ENCODE data around the gene DEK.

The DEK gene

DNA sequence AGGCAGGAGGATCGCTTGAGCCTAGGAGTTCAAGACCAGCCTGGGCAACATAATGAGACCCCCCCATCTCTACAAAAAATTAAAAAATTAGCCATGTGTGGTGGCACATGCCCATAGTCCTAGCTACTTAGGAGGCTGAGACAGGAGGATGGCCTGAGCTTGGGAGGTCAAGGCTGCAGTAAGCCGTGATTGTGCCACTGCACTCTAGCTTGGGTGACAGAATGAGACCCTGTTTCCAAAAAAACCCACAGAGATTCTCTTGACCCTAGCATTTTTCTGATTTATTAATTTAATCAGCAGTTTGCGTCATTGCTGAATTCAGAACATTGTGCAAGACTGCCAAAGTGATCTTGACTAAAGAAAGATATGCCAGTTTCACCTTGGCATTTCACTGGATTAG is 72.3 kb downstream of the DEK start:
- TF ChIP-seq, protein P1, sequence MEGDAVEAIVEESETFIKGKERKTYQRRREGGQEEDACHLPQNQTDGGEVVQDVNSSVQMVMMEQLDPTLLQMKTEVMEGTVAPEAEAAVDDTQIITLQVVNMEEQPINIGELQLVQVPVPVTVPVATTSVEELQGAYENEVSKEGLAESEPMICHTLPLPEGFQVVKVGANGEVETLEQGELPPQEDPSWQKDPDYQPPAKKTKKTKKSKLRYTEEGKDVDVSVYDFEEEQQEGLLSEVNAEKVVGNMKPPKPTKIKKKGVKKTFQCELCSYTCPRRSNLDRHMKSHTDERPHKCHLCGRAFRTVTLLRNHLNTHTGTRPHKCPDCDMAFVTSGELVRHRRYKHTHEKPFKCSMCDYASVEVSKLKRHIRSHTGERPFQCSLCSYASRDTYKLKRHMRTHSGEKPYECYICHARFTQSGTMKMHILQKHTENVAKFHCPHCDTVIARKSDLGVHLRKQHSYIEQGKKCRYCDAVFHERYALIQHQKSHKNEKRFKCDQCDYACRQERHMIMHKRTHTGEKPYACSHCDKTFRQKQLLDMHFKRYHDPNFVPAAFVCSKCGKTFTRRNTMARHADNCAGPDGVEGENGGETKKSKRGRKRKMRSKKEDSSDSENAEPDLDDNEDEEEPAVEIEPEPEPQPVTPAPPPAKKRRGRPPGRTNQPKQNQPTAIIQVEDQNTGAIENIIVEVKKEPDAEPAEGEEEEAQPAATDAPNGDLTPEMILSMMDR (IDR thresholded peaks at IDR 0.05) = no peak
- no peak for TF ChIP-seq ZFX (IDR thresholded peaks at IDR 0.05; ENCODE audit: borderline replicate concordance)
- H3K27ac ChIP-seq = no peak overlapping the region

DNA sequence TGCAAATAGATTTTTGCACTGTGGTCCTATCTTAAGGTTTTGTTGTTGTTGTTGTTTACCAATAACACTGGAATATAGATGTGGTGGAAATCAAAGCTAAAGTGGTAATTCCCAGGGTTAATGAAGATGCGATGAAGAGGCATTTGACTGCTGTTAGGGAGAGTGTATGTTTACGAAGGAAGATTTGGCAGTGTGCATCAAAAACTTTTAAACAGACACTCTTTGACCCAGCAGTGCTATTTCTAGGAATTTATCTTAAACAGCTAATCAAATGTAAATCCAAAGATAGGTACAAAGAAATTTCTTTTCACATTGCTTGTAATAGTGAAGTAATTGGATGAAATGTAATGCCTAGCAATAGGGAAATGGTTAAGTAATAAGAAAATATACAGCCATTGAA is 75.1 kb downstream of the DEK start:
- TF ChIP-seq, protein P1 (IDR thresholded peaks at IDR 0.05) = no peak
- no peak for TF ChIP-seq ZFX (IDR thresholded peaks at IDR 0.05; ENCODE audit: borderline replicate concordance)
- H3K27ac ChIP-seq = no peak overlapping the region

DNA sequence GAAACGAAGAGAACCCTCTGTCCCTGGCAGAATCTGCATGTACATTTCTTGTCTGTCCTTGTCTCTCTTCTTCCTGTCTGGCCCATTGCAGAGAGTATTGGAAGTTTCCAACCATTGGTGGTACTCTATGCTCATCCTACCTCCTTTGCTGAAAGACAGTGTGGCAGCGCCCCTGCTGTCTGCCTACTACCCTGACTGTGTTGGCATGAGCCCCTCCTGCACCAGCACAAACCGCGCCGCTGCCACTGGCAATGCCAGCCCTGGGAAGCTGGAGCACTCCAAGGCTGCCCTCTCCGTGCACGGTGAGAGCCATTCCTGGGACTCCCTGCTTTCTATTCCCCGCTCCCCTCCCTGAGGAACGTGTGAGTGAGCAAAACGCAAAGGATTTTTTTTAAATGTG is 76.6 kb downstream of the DEK start:
- TF ChIP-seq ZFX (IDR thresholded peaks at IDR 0.05; ENCODE audit: borderline replicate concordance) = no peak
- no peak overlapping the region for H3K27ac ChIP-seq

DNA sequence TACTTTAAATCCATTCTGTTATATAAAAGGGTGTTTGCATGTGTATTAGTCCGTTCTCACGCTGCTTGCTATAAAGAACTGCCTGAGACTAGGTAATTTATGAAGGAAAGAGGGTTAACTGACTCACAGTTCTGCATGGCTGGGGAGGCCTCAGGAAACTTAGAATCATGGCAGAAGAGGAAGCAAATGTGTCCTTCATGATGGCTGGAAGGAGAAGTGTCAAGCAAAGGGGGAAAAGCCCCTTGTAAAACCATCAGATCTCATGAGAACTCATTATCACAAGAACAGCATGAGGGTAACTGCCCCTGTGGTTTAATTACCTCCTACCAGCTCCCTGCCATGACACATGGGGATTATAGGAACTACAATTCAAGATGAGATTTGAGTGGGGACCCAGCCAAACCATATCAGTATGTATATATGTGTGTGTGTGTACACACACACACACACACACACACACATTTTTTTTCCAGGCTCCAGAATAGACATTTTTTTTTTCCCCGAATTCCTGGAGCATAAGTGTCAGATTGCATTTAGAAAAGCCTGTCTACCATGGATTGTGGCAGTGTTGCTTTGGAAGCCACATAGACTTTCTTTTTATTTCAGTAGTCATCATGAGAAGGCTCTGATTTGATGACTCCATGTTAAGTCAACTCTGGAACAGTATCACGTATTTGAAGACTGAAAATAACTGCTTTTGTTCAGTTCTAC is 77.6 kb downstream of the DEK start:
- H3K27ac ChIP-seq = no peak overlapping the region
- TF ChIP-seq, protein P1 (IDR thresholded peaks at IDR 0.05) = no peak
- TF ChIP-seq ZFX (IDR thresholded peaks at IDR 0.05; ENCODE audit: borderline replicate concordance) = no peak

DNA sequence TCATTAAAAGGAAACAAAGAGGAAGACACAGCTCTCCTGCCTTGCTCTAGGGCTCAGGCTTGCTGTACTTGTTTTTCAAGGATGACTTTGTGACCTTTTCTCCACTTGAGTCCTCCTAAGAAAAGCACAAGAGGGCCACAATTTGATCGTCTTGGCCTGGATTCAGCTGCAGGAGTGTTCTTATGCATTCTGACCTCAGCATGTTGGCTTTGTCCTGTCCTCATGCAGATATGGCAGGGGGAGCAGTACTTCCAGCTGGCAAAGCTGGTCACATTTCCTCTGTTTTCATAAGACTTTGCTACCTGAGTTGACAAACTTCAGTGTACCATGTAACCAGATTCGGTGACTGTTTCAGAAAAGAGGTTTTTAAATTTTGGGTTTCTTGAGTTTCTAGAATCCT is 78.3 kb downstream of the DEK start:
- TF ChIP-seq, protein P1 (IDR thresholded peaks at IDR 0.05) = no peak
- no peak for TF ChIP-seq ZFX (IDR thresholded peaks at IDR 0.05; ENCODE audit: borderline replicate concordance)
- no peak overlapping the region for H3K27ac ChIP-seq

DNA sequence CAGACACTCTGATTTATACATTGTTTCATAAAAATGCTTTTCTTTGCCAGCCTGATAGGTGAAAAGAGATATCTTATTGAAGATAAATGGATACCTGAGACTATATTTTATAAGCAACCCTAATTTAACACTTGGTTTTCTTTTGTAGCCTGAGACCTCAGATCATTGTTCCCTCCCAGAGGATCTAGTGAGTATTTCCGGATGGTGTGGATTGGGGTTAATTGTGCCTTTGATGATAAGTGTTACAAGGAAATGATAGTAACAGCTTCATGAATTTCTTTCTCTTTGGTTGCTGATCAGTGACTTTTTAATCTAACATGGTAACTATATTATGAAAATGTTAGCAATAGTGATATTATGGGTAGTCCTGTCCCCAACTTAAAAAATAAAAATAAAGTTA is 78.7 kb downstream of the DEK start:
- H3K27ac ChIP-seq = no peak overlapping the region

DNA sequence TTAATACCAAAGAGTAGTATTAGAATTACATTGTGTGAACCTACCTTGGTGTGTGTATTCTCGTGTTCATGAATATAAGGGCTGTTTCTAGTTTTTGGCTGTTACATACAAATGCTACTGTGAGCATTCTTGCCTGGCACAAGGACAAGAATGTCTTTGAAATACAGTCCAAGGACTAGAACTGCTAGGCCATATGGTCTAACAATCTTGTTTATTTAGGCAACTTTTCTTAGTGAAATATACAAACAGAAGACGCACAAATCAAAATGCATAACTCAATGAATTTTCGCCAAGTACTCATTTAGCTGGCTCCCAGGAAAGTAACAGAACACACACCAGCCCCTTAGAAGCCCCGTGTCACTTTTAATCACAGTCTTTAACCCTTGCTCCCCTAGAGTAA is 80.6 kb downstream of the DEK start:
- TF ChIP-seq ZFX (IDR thresholded peaks at IDR 0.05; ENCODE audit: borderline replicate concordance) = no peak
- TF ChIP-seq, protein P1 (IDR thresholded peaks at IDR 0.05) = no peak
- H3K27ac ChIP-seq = no peak overlapping the region

More for the DNA sequence above, 78.7 kb downstream of the DEK start:
- TF ChIP-seq, protein P1 (IDR thresholded peaks at IDR 0.05) = no peak
- no peak for TF ChIP-seq ZFX (IDR thresholded peaks at IDR 0.05; ENCODE audit: borderline replicate concordance)

DNA sequence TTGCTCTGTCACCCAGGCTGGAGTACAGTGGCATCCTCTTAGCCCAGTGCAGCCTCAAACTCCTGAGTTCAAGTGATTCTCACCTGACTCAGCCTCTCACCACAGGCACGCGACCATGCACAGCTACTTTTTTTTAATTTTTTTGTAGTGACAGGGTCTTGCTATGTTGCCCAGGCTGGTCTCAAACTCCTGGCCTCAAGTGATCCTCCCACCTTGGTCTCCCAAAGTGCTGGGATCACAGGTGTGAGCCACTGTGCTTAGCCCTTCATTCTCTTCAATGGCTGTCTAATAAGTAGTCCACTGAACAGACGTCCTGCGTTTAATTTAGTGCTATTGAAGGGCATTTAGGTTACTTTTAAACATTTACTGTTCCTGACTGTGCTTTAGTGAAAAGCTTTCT is 81.8 kb downstream of the DEK start:
- TF ChIP-seq ZFX (IDR thresholded peaks at IDR 0.05; ENCODE audit: borderline replicate concordance) = no peak
- no peak overlapping the region for H3K27ac ChIP-seq
